ENCODE results near the gene PPP1R1C.

PPP1R1C gene

DNA sequence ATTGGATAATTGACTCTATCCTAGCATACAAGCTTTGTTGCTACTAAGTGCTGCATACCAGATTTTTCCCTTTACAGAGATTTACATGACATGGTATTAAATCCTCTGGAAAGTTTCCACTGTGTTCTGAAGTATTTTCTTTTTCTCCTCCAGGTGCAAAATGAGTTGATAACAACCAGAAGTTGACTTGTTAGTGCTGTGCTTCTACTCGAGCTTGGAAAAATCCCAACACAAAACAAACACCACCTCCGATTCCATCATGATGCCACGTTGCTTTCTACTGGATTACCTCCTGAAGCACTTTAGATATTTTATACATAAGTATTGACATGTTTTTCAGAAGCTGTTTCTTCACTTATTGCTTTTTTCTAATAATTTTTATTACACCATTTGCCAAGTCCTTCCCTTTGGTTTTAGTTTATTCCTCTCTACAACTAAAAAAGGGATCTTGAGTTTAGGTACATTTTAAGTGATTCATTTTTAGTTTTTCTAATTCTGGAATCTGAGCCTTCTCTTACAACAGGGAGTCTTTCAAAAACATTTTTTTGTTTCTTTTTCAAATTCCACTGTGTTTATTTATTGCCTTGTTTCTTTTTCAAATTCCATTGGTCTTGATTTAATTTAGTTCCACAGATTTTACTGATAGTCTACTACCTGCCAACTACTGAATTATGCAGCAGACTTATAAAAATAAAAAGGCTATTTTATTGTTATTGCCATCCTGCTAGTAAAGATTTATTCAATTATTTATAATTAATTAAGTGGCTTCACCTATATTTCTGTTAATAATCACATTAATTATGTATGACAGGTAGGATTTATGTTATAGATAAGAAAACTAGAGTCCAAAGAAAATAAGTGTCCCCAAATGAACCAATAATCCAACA lies 143.4 kb downstream of the PPP1R1C start:
- no peak for DNase-seq (ENCODE audit: low spot score)
- no peak for TF ChIP-seq CTCF (IDR thresholded peaks at IDR 0.05; ENCODE audit: borderline replicate concordance, control extremely low read depth, extremely low read depth, insufficient read depth, missing control alignments)
- in situ Hi-C loops (cut with MboI; ENCODE audit: low sequenced_read_pairs, unreplicated experiment), result no loop called here

DNA sequence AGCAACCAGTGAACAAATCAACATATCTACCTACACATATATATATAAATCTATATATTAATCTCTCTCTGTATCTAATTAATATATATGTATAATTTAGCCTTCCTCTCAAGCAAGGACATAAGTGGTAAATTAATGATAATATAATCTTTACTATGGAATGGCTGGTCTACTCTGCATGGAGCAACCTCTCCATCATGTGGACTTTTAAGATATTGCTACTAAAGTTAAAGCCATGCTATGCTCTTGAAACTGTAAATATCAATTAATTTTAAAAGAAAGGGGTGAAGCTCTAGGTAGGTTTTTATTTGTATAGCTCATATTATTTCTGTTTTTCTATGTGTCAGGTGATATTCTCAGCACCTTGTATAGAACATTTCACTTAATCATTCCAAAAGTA lies 147.0 kb downstream of the PPP1R1C start:
- no peak for DNase-seq (ENCODE audit: low spot score)
- TF ChIP-seq CTCF (IDR thresholded peaks at IDR 0.05; ENCODE audit: borderline replicate concordance, control extremely low read depth, extremely low read depth, insufficient read depth, missing control alignments), result no peak
- in situ Hi-C loops (cut with MboI; ENCODE audit: low sequenced_read_pairs, unreplicated experiment), result no loop called here

DNA sequence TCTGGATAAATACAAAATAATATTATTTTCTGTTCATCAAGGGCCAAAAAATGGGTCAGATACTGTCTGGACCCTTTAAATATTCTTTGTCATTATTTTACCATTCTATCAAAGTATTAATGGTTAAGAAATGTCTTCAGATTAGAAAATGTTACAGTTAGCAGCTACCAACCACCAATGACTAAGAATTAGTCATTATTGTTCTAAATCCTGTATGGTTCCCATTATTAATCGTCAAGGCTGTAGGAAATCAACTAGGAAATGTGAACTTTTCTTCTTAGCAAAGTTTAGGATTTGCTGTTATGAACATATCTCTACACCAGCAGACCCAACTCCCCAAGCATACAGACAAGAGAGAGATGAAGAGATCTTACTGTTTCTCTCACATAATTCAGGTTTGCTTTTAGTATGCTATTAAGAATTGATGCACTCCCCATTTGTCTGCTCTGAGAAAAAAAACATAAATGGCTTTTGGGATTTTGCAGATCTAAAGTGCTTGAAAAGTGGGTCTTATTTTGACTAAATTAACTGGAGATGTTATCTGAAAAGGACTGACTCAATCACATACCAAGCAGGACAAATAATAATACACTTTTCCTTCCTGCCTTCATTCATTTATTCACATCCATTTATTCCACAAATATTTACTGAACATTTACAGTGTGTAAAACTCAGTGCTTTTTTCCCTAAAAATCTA lies 147.7 kb downstream of the PPP1R1C start:
- in situ Hi-C loops (cut with MboI; ENCODE audit: low sequenced_read_pairs, unreplicated experiment), result no loop called here

DNA sequence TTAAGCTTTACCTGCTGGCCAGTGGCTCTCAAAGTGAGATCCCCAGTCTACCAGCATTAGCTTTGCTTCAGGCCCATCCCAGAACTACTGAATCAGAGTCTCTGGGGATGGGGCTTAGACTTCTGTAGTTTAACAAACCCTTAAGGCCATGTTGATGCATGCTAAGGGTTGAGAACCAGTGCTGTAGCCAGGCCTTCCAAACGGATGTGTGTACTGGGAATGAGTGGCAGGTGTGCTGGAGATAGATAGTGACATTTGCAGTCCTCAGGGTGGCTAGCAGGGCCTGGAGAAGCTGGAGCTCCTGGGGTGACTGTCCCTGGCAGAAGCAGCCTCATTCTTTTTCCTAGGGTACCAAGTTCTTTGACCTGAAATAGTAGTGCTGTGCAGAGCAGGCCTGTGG lies 148.5 kb downstream of the PPP1R1C start:
- in situ Hi-C loops (cut with MboI; ENCODE audit: low sequenced_read_pairs, unreplicated experiment), result no loop called here
- DNase-seq (ENCODE audit: low spot score), result no peak
- TF ChIP-seq CTCF (IDR thresholded peaks at IDR 0.05; ENCODE audit: borderline replicate concordance, control extremely low read depth, extremely low read depth, insufficient read depth, missing control alignments), result no peak

More for the DNA sequence above, 147.7 kb downstream of the PPP1R1C start:
- no peak for DNase-seq (ENCODE audit: low spot score)
- TF ChIP-seq CTCF (IDR thresholded peaks at IDR 0.05; ENCODE audit: borderline replicate concordance, control extremely low read depth, extremely low read depth, insufficient read depth, missing control alignments), result no peak

DNA sequence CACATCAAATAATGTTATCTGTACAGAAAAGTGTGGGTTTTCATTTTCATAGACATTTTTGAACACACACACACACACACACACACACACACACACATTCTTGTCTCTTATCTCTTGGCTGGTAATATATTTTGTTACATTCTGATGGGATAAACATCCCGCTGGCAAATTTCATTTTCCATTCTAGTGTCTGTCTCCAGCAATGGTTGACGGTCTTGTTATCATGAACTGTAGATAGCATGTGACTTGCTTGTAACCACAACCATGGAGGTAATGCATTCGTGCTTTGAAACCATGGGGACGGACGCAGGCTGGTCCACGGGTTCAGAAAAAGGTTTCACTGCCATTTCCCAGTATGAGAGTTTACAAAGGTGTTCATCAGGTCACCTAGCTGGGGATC lies 156.4 kb downstream of the PPP1R1C start:
- in situ Hi-C loops (cut with MboI; ENCODE audit: low sequenced_read_pairs, unreplicated experiment), result no loop called here
- DNase-seq (ENCODE audit: low spot score), result no peak
- TF ChIP-seq CTCF (IDR thresholded peaks at IDR 0.05; ENCODE audit: borderline replicate concordance, control extremely low read depth, extremely low read depth, insufficient read depth, missing control alignments), result no peak

GRCh38 chr2:182144041-182144775 lies 158.6 kb downstream of the PPP1R1C start:
- in situ Hi-C loops (cut with MboI; ENCODE audit: low sequenced_read_pairs, unreplicated experiment), result no loop called here
- no peak for DNase-seq (ENCODE audit: low spot score)
- no peak for TF ChIP-seq CTCF (IDR thresholded peaks at IDR 0.05; ENCODE audit: borderline replicate concordance, control extremely low read depth, extremely low read depth, insufficient read depth, missing control alignments)
